Tibial artery (tissue), 4 donors: ENCODE results near the gene CDH6.

ENCODE experiments used
- DNase-seq, 2 donors: peaks; one replicate each; pipeline ENCODE4 v3.0.0-alpha.2; 2019
- H3K27ac ChIP-seq, 2 donors: fragments of 200-600 bp; sonication (generic) in 1 of 2; 1 replicate in 1 of 2; 2 replicates in 1 of 2; pipeline ENCODE4 v1.5.1; 2018 to 2019; ENCODE audit warnings: mild to moderate bottlenecking in 1 of 2
- H3K27me3 ChIP-seq, 2 donors: fragments of 200-600 bp; sonication (generic) in 1 of 2; one replicate each; pipeline versions ENCODE4 v1.5.1 to v1.6.0; 2016 to 2019
- H3K36me3 ChIP-seq, 3 donors: fragments of 200-600 bp; sonication (generic) in 2 of 3; one replicate each; pipeline ENCODE4 v1.5.1; 2016 to 2019; ENCODE audit warnings: mild to moderate bottlenecking in 2 of 3
- H3K4me1 ChIP-seq, 4 donors: fragments of 200-600 bp; sonication (generic) in 2 of 4; 1 replicate in 3 of 4; 2 replicates in 1 of 4; pipeline ENCODE4 v1.5.1; 2016 to 2019
- H3K4me3 ChIP-seq, 2 donors: fragments of 200-600 bp; sonication (generic) in 1 of 2; 1 replicate in 1 of 2; 2 replicates in 1 of 2; pipeline ENCODE4 v1.5.1; 2018 to 2019; ENCODE audit warnings: mild to moderate bottlenecking in 2 of 2
- H3K9me3 ChIP-seq, 3 donors: fragments of 200-600 bp; sonication (generic) in 1 of 3; one replicate each; pipeline ENCODE4 v1.5.1; 2016 to 2019
- intact Hi-C: fragments of 100-400 bp; cut with DNase I; formaldehyde crosslinking; loops from one replicate; pipeline ENCODE4 v1.15.0; 2023; ENCODE audit warnings: low total_unique reads
- TF ChIP-seq, protein P1 (sequence below), 2 experiments: fragments of 200-600 bp in 1 of 2; fragments of 450-650 bp in 1 of 2; IDR thresholded peaks; one replicate each; pipeline ENCODE4 v1.5.1; 2017 to 2019; ENCODE audit warnings: antibody characterized with exemption in 2 of 2, mild to moderate bottlenecking in 1 of 2, moderate library complexity in 1 of 2

The CDH6 gene

DNA sequence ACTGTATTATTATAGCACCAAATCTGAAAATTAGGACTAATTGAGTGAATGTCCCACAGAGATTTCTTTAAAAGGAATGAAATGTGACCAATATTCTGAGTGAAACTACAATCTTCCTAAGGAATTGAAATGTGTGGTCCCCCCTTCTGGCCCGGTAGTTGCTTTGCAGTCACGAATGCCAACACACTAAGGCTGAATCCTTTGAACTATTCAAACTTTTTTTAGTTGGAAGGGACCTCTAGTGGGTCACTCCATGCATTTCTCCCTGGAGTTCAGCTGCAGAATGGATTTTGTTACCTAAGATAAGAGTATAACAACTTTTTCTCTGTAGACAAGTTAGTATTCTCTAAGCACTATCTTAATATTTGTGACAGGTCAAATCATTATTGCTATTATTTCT is 2.8 kb downstream of the CDH6 start:
- H3K4me3 ChIP-seq = peak overlapping the region; percentile 72 to 79
- TF ChIP-seq, protein P1, sequence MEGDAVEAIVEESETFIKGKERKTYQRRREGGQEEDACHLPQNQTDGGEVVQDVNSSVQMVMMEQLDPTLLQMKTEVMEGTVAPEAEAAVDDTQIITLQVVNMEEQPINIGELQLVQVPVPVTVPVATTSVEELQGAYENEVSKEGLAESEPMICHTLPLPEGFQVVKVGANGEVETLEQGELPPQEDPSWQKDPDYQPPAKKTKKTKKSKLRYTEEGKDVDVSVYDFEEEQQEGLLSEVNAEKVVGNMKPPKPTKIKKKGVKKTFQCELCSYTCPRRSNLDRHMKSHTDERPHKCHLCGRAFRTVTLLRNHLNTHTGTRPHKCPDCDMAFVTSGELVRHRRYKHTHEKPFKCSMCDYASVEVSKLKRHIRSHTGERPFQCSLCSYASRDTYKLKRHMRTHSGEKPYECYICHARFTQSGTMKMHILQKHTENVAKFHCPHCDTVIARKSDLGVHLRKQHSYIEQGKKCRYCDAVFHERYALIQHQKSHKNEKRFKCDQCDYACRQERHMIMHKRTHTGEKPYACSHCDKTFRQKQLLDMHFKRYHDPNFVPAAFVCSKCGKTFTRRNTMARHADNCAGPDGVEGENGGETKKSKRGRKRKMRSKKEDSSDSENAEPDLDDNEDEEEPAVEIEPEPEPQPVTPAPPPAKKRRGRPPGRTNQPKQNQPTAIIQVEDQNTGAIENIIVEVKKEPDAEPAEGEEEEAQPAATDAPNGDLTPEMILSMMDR (IDR thresholded peaks at IDR 0.05) = no peak
- peaks cover 0 to 48% (median 11%) of the 10 kb centered on the region in 4 donors for H3K4me1 ChIP-seq
- no peak for DNase-seq
- H3K36me3 ChIP-seq = no peaks in the 10 kb centered on the region
- no peaks in the 10 kb centered on the region for H3K27me3 ChIP-seq
- H3K9me3 ChIP-seq = no peaks in the 10 kb centered on the region
- H3K27ac ChIP-seq = peak overlapping the region; percentile 82 to 86
- intact Hi-C loops = no loop called here

DNA sequence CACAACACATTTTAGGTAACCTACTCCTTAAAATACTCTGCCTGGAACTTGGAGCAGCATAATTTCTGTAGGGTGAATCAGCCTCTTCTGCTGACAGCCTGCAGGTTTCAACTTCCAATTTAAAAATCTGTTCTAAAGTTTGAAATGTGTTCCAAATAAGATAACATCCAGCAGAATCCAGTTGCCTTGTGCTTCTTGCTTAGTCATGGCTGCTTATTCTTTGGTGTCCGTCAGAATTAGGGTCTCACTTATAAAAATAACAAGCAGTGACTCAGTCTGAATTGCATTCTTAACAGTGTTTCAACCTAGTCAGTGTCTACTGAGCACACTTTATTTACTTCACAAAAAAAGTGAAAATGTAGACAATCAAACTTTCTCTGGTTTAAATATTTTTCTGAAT is 3.7 kb downstream of the CDH6 start:
- Histone ChIP-seq H3K4me1 (peaks cover 0 to 47% (median 11%) of the 10 kb centered on the region in 4 donors), H3K27ac (peak overlapping the region; percentile 61 to 86)
- intact Hi-C loops = no loop called here

DNA sequence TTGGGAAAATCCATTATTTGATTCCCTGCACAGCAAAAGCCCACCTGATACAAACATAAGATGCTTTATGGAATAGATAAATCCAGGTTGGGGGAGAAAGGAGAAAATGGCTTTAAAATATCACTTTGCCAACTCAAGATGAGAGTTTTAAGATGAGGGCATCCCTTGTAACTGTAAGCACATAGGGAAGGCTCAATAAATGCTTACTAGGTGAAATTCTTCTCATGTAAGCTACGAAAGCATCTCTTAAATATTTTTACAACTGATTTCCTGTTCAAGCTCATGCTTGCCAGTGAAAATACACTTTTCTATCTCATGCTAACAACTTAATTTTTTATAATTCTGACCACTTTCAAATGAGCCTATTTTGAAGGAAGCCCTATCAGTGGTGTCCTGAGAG is 11.5 kb downstream of the CDH6 start:
- Histone ChIP-seq H3K27me3 (no peaks in the 10 kb centered on the region), H3K4me3 (no peak overlapping the region), H3K36me3 (no peaks in the 10 kb centered on the region), H3K9me3 (no peaks in the 10 kb centered on the region), H3K4me1 (peaks cover 0 to 29% (median 5%) of the 10 kb centered on the region in 4 donors), H3K27ac (no peak overlapping the region)
- DNase-seq = no peak
- TF ChIP-seq, protein P1 (IDR thresholded peaks at IDR 0.05) = no peak
- intact Hi-C loops = no loop called here

More for the DNA sequence above, 3.7 kb downstream of the CDH6 start:
- Histone ChIP-seq H3K4me3 (peak overlapping the region; percentile 5 to 13), H3K9me3 (no peaks in the 10 kb centered on the region), H3K36me3 (no peaks in the 10 kb centered on the region), H3K27me3 (no peaks in the 10 kb centered on the region)
- TF ChIP-seq, protein P1 (IDR thresholded peaks at IDR 0.05) = no peak
- DNase-seq = no peak

DNA sequence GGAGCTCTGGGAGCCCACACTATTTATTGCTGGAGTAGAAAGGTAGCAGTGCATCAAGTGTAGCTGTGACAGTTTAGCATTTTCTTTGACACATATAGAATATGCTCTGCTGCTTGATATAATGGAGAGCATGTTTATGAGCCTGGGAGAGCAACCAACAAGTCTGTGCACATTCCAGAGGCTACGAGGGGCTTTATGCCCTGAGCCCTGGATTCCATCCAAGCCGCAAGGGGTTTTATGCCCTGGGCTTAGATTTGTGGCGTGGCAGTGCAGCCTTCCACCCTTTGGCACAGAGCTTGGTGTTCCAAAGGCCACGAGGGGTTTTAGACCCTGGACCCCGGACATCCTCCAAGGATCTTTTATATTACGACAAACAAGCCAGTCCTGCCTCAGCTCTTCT is 14.6 kb downstream of the CDH6 start:
- Histone ChIP-seq H3K27ac (no peak overlapping the region), H3K4me3 (no peak overlapping the region), H3K27me3 (no peaks in the 10 kb centered on the region), H3K36me3 (no peaks in the 10 kb centered on the region), H3K4me1 (peaks cover 0 to 56% (median 8%) of the 10 kb centered on the region in 4 donors), H3K9me3 (no peaks in the 10 kb centered on the region)
- TF ChIP-seq, protein P1 (IDR thresholded peaks at IDR 0.05) = no peak
- intact Hi-C loops = no loop called here
- no peak for DNase-seq

DNA sequence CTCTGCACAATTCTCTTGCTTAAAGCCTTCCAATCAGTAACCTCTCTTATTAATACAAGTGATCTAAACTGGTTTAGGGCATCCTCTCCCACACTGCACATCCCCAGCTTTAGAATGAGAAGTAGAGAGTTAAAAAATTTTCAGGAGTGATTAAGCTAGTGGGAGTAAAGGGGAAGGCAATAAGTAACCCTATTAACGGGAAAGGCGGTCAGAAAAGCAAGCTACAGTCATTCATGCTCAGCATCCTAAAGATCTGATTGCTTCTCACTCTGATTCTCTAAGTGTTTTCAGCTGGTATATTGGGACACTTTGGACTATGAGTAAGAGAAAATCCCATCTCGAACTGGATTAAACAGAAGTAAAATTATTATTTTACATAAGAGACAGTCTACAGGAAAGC is 15.8 kb downstream of the CDH6 start:
- no peak for DNase-seq
- intact Hi-C loops = no loop called here
- H3K36me3 ChIP-seq = no peaks in the 10 kb centered on the region
- H3K27ac ChIP-seq = peak overlapping the region; percentile 1 to 16
- H3K4me1 ChIP-seq = peaks cover 0 to 63% (median 10%) of the 10 kb centered on the region in 4 donors
- no peaks in the 10 kb centered on the region for H3K27me3 ChIP-seq
- H3K9me3 ChIP-seq = no peaks in the 10 kb centered on the region
- no peak overlapping the region for H3K4me3 ChIP-seq
- TF ChIP-seq, protein P1 (IDR thresholded peaks at IDR 0.05) = no peak

DNA sequence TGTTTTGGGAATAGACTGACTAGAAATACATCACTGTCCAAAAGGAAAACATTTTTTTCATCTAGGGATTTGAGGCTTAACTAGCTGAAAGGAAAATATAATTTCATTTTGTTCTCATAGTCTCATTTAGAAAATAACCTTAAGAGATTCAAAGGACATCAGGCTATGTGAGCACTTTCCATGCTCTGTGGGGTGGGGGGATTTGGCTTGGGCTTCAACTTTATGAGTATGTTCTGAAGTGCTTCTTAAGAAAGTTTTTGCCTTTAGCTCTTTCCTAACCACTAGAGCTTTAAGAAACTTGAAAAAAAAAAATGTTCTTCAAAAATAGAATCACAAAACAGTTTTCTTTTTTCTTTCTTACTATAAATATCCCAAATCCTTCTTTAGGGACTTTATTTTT is 17.6 kb downstream of the CDH6 start:
- no peak for DNase-seq

More for the DNA sequence above, 17.6 kb downstream of the CDH6 start:
- H3K4me3 ChIP-seq = no peak overlapping the region
- H3K36me3 ChIP-seq = no peaks in the 10 kb centered on the region
- intact Hi-C loops = no loop called here
- H3K4me1 ChIP-seq = peaks cover 0 to 60% (median 6%) of the 10 kb centered on the region in 4 donors
- H3K27me3 ChIP-seq = no peaks in the 10 kb centered on the region
- TF ChIP-seq, protein P1 (IDR thresholded peaks at IDR 0.05) = no peak
- peak overlapping the region; percentile 52 to 64 for H3K27ac ChIP-seq
- H3K9me3 ChIP-seq = no peaks in the 10 kb centered on the region
